Activated B cell treated with CpG ODN at 0.5 μM for 24 hours (primary cell): ENCODE data around the gene PDIA3. TPM values are rescaled to one million over a fixed set of nuclear protein-coding genes. Genes with fewer than 3 reads are reported as not detected.

ENCODE experiments used
- ATAC-seq: fragments of 200-7000 bp; cut with Tn5 transposase; one replicate; pipeline ENCODE4 v1.10.0; 2021; ENCODE audit warnings: low read depth, mild to moderate bottlenecking, moderate library complexity
- CTCF ChIA-PET: fragments of 350-600 bp; sonication (Branson Sonifier 250); formaldehyde crosslinking; loops from one replicate; lab custom pipeline; 2021; ENCODE audit warnings: antibody characterized with exemption; lab: Charles Lee
- POLR2A ChIA-PET: fragments of 350-600 bp; sonication (Branson Sonifier 250); formaldehyde crosslinking; loops from one replicate; lab custom pipeline; 2021; ENCODE audit warnings: antibody characterized with exemption; lab: Charles Lee
- DNase-seq: peaks from one replicate; pipeline ENCODE4 v3.0.0; 2022
- H3K27ac Mint-ChIP-seq: one replicate; pipeline ENCODE4 v1.8.0; 2020; ENCODE audit warnings: mixed read lengths
- H3K27me3 Mint-ChIP-seq: one replicate; pipeline ENCODE4 v1.8.0; 2021; ENCODE audit warnings: mixed read lengths
- H3K36me3 Mint-ChIP-seq: one replicate; pipeline ENCODE4 v1.8.0; 2021; ENCODE audit warnings: low read depth, mixed read lengths
- H3K4me1 Mint-ChIP-seq: one replicate; pipeline ENCODE4 v1.8.0; 2021; ENCODE audit warnings: mixed read lengths
- H3K4me3 Mint-ChIP-seq: one replicate; pipeline ENCODE4 v1.8.0; 2020; ENCODE audit warnings: mild to moderate bottlenecking, mixed read lengths
- H3K9me3 Mint-ChIP-seq: one replicate; pipeline ENCODE4 v1.8.0; 2020; ENCODE audit warnings: mixed read lengths
- CTCF ChIP-seq: fragments of 200-600 bp; IDR thresholded peaks from one replicate; pipeline ENCODE4 v1.8.0; 2022; ENCODE audit warnings: antibody characterized with exemption, mild to moderate bottlenecking
- intact Hi-C: fragments of 100-400 bp; cut with micrococcal nuclease; formaldehyde crosslinking; loops from one replicate; pipeline ENCODE4 v1.15.1; 2024
- total RNA-seq: library from RNA; stranded (reverse); gene quantifications from 2 replicates; pipeline ENCODE4 v1.2.3, GENCODE V29; 2022

PDIA3 gene
- total RNA-seq, 1 donor from 2014 or later = 179 TPM

DNA sequence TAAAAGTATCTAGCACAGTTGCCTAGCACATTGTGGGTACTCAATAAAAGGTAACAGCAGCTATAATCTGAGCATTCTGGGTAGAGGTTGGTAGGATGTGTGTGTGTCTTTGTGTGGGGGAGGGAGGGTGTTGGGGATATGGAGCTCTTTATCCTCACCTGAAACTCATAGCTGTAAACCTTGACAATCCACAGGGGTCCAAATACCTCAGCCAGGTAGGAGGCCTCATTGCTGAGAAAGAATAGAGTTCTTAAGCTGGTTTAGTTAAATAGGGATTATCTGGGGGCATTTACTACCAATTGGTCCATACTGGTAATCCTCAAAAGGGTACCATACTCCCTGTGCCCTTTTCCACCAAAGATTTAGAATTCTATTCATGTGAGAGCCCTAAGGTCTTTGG, 49.8 kb downstream of the PDIA3 start:
- Mint-ChIP-seq H3K4me1 (peaks cover 84% of the 10 kb centered on the region), H3K27ac (no peak overlapping the region), H3K4me3 (no peak overlapping the region), H3K9me3 (peaks cover 2% of the 10 kb centered on the region), H3K27me3 (no peaks in the 10 kb centered on the region), H3K36me3 (peaks cover 80% of the 10 kb centered on the region)
- CTCF ChIA-PET = interaction anchor here (0.7 to 1.5 kb wide), 2 partner anchors 14 to 19 kb away, joined by 3 to 5 read pairs; partner anchors contain the start of gene ELL3
- POLR2A ChIA-PET = interaction anchor here (0.7 to 18.0 kb wide), 3 partner anchors 13 to 638 kb away, joined by 5 to 509 read pairs (median 55); partner anchors contain the start of gene ELL3
- no peak for ATAC-seq
- no peak for DNase-seq
- intact Hi-C loops = no loop called here
- no peak for TF ChIP-seq CTCF

DNA sequence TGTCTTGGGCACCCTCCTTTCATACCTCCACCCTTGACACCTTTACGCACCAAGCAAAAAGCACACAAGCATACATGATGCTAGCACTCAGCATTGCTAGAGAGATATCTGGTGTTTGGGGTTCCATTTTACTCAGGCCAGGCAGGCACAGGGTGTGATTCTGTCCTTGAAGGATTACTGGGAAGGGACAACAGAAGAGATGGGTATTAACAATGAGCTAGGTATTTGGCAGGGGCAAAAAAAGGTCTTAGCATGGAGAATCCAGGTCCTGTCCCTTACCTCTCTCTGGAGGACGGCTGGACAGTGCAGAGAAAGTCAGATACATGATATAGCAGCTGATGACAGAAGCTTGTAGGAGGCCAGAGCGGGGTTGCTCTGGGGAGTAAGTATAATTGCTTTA, 50.3 kb downstream of the PDIA3 start:
- peaks cover 2% of the 10 kb centered on the region for H3K9me3 Mint-ChIP-seq
- DNase-seq (no peak), ATAC-seq (no peak)
- POLR2A ChIA-PET = interaction anchor here (0.7 to 18.0 kb wide), 5 partner anchors 7 to 639 kb away, joined by 3 to 509 read pairs (median 5); partner anchors contain the start of gene ELL3
- no peak overlapping the region for H3K4me3 Mint-ChIP-seq
- H3K27ac Mint-ChIP-seq = peak overlapping the region; percentile 75
- peaks cover 82% of the 10 kb centered on the region for H3K36me3 Mint-ChIP-seq
- H3K27me3 Mint-ChIP-seq = no peaks in the 10 kb centered on the region
- intact Hi-C loops = no loop called here
- H3K4me1 Mint-ChIP-seq = peaks cover 84% of the 10 kb centered on the region
- TF ChIP-seq CTCF = no peak
- CTCF ChIA-PET = interaction anchor here (0.7 to 1.8 kb wide), 3 partner anchors 14 to 25 kb away, joined by 3 to 6 read pairs (median 3); partner anchors contain the start of gene ELL3

DNA sequence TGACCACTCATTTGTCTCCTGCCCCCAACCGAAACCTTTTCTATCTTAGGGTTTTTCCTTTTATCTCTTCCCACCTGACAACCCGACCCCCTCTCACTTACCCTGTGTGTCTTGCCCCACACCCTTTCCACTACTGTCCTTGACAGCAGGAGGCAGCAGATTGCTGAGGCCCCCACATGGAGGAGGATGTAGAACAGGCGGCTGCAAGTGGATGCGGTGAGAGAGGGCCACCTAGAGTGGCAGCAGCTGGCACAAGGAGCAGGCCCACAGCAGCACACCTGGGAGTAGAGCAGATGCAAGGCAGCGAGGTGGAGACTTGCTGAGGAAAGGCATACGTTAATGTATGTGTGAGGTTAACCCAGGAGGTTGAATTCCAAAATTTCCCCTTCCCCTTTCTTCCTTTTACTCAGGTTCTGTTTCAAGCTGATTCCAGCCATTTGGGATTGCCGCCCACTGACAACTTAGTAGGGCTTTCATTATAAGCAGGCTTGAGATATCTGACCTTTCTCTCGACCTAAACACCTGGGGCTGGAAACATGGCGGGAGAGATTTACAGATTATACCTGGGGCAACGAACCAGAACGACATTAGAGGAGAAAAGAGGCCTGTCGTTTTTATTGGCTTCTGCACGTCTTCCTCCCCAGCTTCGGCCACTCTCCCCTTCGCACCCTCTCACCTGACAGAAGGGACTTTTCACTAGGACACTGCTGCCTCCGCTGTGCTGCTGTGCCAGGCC, 53.1 kb downstream of the PDIA3 start:
- ATAC-seq (no peak), DNase-seq (no peak)
- no peaks in the 10 kb centered on the region for H3K27me3 Mint-ChIP-seq
- H3K4me3 Mint-ChIP-seq = peak overlapping the region; percentile 11
- H3K36me3 Mint-ChIP-seq = peaks cover 68% of the 10 kb centered on the region
- no peak for TF ChIP-seq CTCF
- POLR2A ChIA-PET = interaction anchor here (1.2 to 18.0 kb wide), 6 partner anchors 9 to 53 kb away, joined by 4 to 509 read pairs (median 24); partner anchors contain the start of genes ELL3, PDIA3 and SERF2
- peaks cover 2% of the 10 kb centered on the region for H3K9me3 Mint-ChIP-seq
- intact Hi-C loops = no loop called here
- CTCF ChIA-PET = interaction anchor here (2.2 kb wide), 1 partner anchor 22 kb away, joined by 8 read pairs; the partner anchor contains the start of gene ELL3
- H3K4me1 Mint-ChIP-seq = peaks cover 63% of the 10 kb centered on the region
- H3K27ac Mint-ChIP-seq = peak overlapping the region; percentile 96

GRCh38 chr15:43799945-43800285, 53.7 kb downstream of the PDIA3 start, which contains the start of gene SERINC4:
Gene SERINC4, minus strand, starts transcription at chr15:43800220. Its CDS starts 234 bp downstream, at chr15:43799986.
- ATAC-seq (no peak), DNase-seq (no peak)
- Mint-ChIP-seq H3K36me3 (peaks cover 68% of the 10 kb centered on the region), H3K4me3 (peak within 1 kb of the TSS; percentile 98), H3K4me1 (peaks cover 57% of the 10 kb centered on the region), H3K27ac (peak within 1 kb of the TSS; percentile 96), H3K27me3 (no peaks in the 10 kb centered on the region), H3K9me3 (peaks cover 2% of the 10 kb centered on the region)
- ChIA-PET POLR2A (interaction anchor here (0.8 to 18.0 kb wide), 10 partner anchors 9 to 56 kb away, joined by 3 to 509 read pairs (median 9); partner anchors contain the start of genes ELL3, MFAP1, PDIA3 and SERF2), CTCF (interaction anchor here (1.1 to 2.2 kb wide), 3 partner anchors 9 to 25 kb away, joined by 3 to 8 read pairs (median 5); partner anchors contain the start of genes ELL3 and MFAP1)
- TF ChIP-seq CTCF = no peak
- intact Hi-C loops = loop anchor here (1.0 to 2.0 kb wide), 4 partner anchors 8 to 25 kb away; partner anchors contain the start of genes ELL3, MFAP1 and SERF2
